Kidney epithelial cell (primary cell): Measurements from ENCODE around the gene XKR3. TPM values are rescaled to one million over a fixed set of nuclear protein-coding genes. Genes with fewer than 3 reads are reported as not detected.
"Not testable (repeated sequence)": the region's sequence is repeated elsewhere in the genome, so short reads cannot be mapped to it uniquely, and the experiment has no call there.

Experiments
- DNase-seq: peaks from one replicate; pipeline ENCODE4 v3.0.0-alpha.2; 2010; ENCODE audit warnings: low read depth
- H3K27me3 ChIP-seq: 2 replicates; pipeline ENCODE4 v1.6.0; 2011; ENCODE audit warnings: low read length; ENCODE audit not compliant: control insufficient read depth, insufficient read depth
- H3K36me3 ChIP-seq: 2 replicates; pipeline ENCODE4 v1.5.1; 2011; ENCODE audit warnings: low read length; ENCODE audit not compliant: control insufficient read depth, insufficient read depth
- H3K4me3 ChIP-seq: 2 replicates; pipeline ENCODE4 v1.5.1; 2011; ENCODE audit warnings: low read depth, mild to moderate bottlenecking, control low read depth, low read length
- total RNA-seq: library from RNA; depleted of rRNA; stranded (reverse); fragments of >200 nt; gene quantifications from 2 replicates; pipeline ENCODE4 v1.2.3, GENCODE V29; 2015
- TF ChIP-seq, protein P1 (sequence below): IDR thresholded peaks from 2 replicates; pipeline ENCODE4 v1.5.1; 2011; ENCODE audit warnings: mild to moderate bottlenecking, moderate library complexity, low read length, control low read depth, inconsistent platforms; ENCODE audit not compliant: insufficient read depth, poor library complexity, severe bottlenecking

Gene XKR3
- not detected in 2 replicates for total RNA-seq

DNA sequence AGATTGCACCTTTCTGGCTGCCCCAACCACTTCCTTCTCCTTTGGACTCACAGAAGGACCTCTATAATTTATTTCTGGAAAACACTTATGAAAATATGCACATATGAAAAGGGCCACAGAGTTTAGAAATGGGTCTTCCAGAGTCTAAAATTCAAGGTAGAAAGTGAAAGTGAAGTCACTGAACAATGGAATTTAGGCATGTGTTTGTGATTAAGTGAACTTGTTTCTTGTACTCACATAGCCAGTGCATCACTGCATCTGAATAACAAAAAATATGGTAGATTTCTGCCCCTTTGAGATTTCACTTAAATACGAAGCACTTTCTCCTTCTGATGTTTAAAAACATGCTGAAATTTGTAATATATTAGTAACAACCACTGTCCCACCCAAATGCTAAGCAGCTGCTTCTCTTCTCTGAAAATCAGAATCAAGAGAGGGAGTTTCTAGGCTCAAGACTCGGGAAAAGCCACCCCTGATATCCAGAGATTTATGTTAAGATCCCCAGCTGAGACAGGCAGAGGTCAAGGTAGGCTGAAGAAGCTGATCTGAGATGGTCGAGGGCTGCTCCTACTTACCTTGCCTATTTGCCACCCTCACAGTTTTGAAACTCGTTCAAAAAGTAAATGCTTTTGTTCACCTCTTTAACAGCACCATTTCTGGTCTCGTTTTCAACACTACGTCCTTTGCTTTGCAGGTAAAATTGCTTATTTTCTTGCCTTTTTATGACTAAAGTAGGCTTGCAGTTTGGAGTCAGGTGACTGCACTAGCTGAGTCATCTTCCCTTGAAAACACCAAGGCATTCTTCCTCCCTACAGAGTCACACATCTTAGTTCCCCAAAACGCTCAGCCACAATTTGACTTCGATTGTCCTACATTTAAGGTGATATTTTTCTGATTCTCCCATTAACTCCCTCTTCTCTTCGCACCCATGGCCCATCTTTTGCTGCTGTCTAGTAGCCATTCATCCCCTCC is at the start of gene XKR3:
Gene XKR3, minus strand, starts transcription at position 696 of the 972 bp plus-strand sequence. CDS start 17,338 bp downstream, outside the sequence.
- TF ChIP-seq, protein P1, sequence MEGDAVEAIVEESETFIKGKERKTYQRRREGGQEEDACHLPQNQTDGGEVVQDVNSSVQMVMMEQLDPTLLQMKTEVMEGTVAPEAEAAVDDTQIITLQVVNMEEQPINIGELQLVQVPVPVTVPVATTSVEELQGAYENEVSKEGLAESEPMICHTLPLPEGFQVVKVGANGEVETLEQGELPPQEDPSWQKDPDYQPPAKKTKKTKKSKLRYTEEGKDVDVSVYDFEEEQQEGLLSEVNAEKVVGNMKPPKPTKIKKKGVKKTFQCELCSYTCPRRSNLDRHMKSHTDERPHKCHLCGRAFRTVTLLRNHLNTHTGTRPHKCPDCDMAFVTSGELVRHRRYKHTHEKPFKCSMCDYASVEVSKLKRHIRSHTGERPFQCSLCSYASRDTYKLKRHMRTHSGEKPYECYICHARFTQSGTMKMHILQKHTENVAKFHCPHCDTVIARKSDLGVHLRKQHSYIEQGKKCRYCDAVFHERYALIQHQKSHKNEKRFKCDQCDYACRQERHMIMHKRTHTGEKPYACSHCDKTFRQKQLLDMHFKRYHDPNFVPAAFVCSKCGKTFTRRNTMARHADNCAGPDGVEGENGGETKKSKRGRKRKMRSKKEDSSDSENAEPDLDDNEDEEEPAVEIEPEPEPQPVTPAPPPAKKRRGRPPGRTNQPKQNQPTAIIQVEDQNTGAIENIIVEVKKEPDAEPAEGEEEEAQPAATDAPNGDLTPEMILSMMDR: no peak
- H3K4me3 ChIP-seq: no peak within 1 kb of the TSS
- DNase-seq: peak; percentile 1
- H3K27me3 ChIP-seq: no peaks in the 10 kb centered on the region
- no peaks in the 10 kb centered on the region for H3K36me3 ChIP-seq

DNA sequence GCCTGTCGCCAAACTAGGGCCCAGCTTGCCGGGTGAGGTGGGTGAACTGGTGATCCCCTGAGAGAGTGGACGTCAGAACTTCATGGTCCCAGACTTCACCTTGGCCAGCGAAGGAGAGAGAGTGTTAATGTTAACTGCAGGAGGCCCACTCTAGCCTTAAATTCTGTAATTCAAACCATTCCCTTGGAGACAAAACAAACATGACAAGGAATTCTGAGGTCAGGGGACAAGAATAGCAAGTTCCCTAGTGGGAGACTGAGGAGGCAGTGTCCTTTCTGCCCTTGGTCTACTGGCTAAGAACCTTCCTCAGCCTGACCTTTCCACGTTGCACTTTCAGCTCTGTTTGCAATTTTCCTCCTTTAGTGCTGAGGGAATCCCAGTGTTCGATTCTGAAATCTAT is 44.4 kb upstream of the XKR3 start:
- not testable (repeated sequence) for DNase-seq, H3K27me3 ChIP-seq, H3K36me3 ChIP-seq, H3K4me3 ChIP-seq

DNA sequence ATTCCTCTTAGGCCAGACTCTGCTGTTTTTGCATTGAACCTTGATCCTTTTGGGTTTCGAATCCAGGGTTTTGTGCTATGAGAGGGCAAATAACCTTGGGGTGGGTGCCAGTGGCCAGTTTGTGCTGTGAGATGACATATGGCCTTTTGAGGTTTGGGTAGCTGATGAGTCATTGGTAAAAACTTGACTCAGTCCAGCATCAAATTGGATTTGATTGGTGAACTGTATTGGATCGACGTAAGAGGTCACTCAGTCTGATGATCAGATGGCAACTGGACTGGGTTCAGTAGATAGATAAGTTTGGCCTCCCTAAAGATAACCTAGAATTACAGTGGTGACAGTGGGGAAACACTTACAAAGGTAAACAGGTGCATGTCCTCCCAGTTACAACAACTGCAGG is 41.0 kb upstream of the XKR3 start:
- TF ChIP-seq, protein P1: no peak
- H3K36me3 ChIP-seq: no peaks in the 10 kb centered on the region
- DNase-seq: no peak
- H3K27me3 ChIP-seq: no peaks in the 10 kb centered on the region
- H3K4me3 ChIP-seq: no peak overlapping the region

DNA sequence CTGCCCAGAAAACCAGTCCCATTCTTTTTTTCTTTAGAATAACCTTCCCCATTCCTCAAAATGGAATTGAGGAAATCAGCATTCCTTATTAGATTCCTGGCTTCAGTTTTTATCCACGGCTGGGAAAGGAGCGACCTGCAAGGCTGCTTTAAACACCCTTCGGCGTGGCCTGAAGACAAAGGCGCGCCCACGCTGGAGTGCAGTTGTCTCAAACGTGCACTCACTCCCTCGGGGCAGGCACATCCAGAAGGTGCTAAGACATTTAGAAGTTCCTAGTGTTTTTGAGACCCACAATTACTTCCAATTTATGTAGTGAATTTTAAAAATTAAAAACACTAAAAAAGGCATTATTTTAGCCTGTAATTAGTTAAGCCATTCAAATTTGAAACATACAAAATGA is 31.6 kb upstream of the XKR3 start:
- DNase-seq, H3K4me3 ChIP-seq, H3K27me3 ChIP-seq, H3K36me3 ChIP-seq: not testable (repeated sequence)

DNA sequence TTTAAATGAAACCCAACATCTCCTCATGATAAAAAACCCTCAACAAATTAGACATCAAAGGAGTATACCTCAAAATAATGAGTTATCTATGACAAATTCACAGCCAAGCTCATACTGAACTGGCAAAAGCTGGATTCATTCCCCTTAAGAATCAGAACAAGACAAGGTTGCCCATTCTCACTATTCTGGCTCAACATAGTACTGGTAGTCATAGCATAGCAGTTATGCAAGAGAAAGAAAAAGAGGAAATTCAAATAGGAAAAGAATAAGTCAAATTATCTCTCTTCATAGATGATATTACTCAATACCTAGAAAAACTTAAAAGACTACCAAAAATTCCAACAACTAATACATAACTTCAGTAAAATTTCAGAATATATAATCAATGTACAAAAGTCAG is 29.4 kb upstream of the XKR3 start:
- Histone ChIP-seq H3K36me3 (no peaks in the 10 kb centered on the region), H3K27me3 (no peaks in the 10 kb centered on the region), H3K4me3 (no peak overlapping the region)
- TF ChIP-seq, protein P1: no peak
- no peak for DNase-seq

DNA sequence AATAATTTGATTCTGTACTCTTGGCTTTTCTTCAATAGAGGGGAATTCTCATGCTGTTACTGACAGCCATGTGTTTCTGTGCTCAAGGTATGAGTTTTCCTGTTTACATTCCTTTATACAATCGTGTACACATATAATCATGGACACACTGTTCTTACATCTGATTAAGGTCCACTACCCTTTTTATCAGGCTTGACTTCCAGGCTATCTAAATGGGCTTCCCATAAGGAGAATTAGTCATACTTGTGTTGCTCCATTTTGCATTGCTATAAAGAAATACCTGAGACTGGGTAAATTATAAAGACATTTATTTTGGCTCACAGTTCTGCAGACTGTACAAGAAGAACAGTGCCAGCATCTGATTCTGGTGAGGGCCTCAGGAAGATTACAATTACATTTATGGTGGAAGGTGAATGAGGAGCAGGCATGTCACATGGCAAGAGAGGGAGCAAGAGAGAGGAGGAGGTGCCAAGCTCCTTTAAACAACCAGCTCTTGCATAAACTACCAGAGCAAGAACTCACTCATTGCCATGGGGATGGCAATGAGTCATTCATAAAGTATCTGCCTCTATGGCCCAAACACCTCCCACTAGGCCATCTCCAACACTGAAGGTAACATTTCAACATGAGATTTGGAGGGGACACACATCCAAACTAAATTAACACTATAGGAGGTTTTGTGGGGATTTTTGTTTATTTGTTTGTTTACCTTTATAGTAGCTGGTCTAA is 26.2 kb upstream of the XKR3 start:
- H3K36me3 ChIP-seq, H3K27me3 ChIP-seq, H3K4me3 ChIP-seq: not testable (repeated sequence)
- DNase-seq: peak; percentile 7

DNA sequence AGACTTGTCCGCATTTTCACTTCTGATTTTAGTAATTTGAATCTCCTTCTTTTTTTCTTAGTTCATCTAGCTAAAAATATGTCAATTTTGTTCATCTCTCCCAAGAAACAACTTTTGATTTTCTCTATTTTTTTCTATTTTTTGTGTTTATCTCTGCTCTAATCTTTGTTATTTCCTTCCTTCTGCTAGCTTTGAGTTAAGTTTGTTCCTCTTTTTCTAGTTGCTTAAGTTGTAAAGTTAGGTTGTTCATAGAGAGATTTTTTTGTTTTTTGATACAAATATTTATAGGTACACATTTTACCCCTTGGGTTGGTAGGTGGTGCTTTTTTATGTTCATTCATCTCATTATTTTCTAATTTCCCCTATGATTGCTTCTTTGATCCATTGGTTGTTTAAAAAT is 22.1 kb upstream of the XKR3 start:
- H3K4me3 ChIP-seq: no peak overlapping the region
- no peak for DNase-seq
- no peaks in the 10 kb centered on the region for H3K27me3 ChIP-seq
- H3K36me3 ChIP-seq: no peaks in the 10 kb centered on the region
- TF ChIP-seq, protein P1: no peak
